Smooth muscle cell of the pulmonary artery (primary cell): ENCODE measurements around the gene SNX4. TPM values are rescaled to one million over a fixed set of nuclear protein-coding genes. Genes with fewer than 3 reads are reported as not detected.

Experiments
- total RNA-seq: library from RNA; depleted of rRNA; stranded (reverse); fragments of >200 nt; gene quantifications from 2 replicates; pipeline ENCODE4 v1.2.3, GENCODE V29; 2014

Gene SNX4
- 18.7 and 23.8 TPM in 2 replicates for total RNA-seq

DNA sequence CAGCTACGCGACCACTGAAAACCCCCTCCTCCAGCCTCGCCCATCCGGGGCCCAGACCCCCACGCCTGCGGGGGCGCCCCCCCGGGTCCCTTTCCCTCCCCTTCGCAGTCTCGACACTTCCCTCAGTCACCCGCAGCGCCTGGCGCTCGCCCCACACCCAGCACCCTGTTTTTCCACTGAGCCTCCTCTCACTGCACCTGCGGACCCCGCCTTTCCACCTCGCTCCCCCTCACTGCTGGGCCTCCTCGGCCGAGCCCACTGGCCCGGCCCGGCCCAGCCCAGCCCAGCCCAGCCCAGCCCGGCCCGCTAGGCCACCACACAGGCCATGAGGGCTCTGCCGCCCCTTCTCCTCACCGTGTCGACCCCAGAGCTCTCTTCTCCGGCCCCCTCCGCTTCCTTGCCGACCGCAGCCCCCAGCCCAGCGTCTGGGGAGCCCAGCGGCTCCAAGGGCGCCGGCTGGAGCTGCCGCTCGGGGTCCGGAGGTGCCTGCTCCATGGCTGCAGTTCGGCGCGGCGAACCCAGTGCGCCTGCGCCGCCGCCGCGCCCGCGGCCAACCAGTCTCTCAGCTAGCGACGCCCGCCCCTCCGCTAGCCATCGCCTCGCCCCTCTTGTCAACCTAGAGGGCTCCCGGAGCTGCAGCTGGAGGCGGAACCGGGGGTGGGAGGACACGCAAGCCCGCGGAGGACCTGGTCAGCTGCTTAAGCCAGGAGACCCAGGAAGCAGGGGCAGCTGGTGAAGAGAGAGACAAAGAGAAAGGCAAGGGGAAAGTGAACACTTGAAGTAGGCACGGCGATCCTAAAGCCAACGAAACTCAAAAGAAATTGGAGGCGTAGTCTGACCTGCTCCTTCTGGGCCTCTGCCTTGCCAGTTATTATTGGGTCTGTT is at the start of gene SNX4:
Gene SNX4, minus strand, starts transcription at position 525 of the 885 bp plus-strand sequence. Its CDS starts 30 bp downstream, at position 495.

Other genes with a start within 250 kb of the SNX4 start
- 33.2 and 34.1 TPM in 2 replicates for gene ZNF148, start 144.9 kb downstream of the SNX4 start, total RNA-seq
- gene OSBPL11, start 75.3 kb upstream of the SNX4 start, total RNA-seq: 11.7 and 12.8 TPM in 2 replicates